Measurements from ENCODE around the gene TEDC2.
"Not testable (repeated sequence)": the region's sequence is repeated elsewhere in the genome, so short reads cannot be mapped to it uniquely, and the experiment has no call there.

The TEDC2 gene

DNA sequence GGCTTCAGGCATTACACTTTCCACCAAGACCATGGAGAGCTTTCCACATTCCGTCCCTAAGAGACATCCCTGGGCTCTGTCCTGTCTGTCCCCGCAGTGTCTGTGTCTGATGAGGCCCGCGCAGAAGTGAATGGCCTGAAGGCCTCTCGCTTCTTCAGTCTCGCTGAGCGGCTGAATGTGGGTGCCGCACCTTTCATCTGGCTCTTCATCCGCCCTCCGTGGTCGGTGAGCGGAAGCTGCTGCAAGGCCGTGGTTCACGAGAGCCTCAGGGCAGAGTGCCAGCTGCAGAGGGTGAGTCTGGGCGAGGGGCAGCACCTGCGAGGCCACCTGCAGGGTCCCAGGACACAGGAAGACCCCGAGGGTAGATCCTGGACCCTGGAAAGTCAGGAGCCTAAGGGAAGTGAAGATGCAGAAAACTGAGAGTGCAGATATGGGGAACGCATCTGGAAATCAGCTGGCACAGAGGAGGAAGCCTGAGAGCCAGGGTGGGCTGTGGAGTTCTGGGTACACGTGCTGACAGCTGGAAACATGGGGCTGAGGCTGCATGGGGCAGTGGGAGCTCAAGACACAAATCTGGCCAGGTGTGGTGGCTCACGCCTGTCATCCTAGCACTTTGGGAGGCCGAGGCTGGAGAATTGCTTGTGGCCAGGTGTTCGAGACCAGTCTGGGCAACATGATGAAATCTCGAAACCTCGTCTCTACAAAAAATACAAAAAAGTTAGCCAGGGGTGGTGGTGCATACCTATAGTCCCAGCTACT, 22.7 kb upstream of the TEDC2 start:
- DNase-seq (ENCODE audit: low read depth in 3 of 3, low spot score in 1 of 3) = no peak

DNA sequence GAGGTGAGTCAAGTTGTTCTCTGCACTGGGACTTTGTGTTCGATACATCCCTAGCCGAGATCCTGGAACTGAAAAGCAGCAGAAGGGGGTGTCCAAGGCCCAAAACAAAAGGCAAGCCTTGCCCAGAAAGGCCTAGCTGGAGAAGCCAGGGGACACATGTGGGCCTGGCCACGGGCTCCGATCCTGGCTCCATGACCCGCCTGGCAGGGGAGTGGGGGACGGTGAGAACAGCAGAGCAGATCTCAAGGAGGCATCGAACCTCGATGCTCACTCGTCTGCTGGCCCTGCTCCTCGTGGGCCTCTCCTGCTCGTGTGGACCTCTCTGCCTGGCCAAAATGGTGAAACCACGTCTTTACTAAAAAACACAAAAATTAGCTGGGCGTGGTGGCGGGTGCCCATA, 21.8 kb upstream of the TEDC2 start:
- DNase-seq (ENCODE audit: low read depth in 3 of 3, low spot score in 1 of 3) = no peak

DNA sequence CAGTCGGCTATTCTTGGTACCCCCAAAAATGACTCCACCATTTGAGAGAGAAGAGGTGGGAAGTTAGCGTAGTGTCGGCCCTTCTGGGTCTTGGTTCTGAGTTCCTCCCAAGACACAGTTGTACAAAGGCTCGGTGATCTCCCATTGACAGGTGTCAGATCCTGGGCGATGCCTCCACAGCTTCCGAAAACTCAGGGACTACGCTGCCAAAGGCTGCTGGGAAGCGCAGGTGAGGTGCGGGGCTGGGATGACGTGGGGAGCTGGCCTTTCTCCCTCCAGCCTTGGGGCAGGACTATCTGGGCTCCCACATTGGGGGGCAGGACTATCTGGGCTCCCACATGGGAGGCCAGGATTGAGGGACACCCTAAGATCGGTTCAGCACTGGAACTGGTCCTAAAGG, 20.3 kb upstream of the TEDC2 start:
- no peak for DNase-seq (ENCODE audit: low read depth in 3 of 3, low spot score in 1 of 3)

- not testable (repeated sequence) for DNase-seq (ENCODE audit: low read depth in 3 of 3, low spot score in 1 of 3)
Observed at GRCh38 chr16:2441143-2441804, 18.6 kb upstream of the TEDC2 start.

DNA sequence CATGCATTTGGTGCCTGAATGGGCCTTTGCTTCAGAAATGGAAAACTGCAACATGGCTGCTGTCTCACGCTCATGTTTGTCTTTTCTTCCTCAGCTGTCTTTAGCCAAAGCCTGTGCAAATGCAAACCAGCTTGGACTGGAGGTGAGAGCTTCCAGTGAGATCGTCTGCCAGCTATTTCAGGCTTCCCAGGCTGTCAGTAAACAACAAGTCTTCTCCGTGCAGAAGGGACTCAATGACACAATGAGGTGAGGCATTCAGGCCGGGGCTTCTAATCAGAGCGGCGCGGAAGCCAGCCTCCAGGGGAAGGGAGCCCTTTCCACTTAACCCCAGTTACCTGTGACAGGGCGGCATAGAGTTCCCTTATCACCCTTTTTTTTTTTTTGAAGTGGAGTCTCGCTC, 16.4 kb upstream of the TEDC2 start:
- DNase-seq (ENCODE audit: low read depth in 3 of 3, low spot score in 1 of 3) = no peak

GRCh38 chr16:2447920-2448583, 11.9 kb upstream of the TEDC2 start:
- no peak for DNase-seq (ENCODE audit: low read depth in 3 of 3, low spot score in 1 of 3)

DNA sequence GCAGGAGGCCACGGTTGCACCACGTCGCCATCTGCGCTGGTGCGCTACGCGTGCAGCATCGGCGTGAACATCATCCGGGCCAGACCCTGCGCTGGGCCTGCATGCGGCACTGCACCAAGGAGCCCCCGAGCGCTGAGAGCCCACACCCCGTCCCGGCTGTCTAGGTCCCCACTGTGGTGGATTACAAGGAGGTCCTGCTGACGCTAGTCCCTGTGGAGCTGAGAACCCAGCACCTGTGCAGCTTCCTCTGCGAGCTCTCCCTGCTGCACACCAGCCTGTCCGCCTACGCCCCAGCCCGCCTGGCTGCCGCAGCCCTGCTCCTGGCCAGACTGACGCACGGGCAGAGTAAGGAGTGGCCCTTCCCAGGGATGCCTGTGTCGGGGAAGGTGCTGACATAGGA, 10.8 kb upstream of the TEDC2 start:
- no peak for DNase-seq (ENCODE audit: low read depth in 3 of 3, low spot score in 1 of 3)

GRCh38 chr16:2450535-2450934, 9.4 kb upstream of the TEDC2 start:
- DNase-seq (ENCODE audit: low read depth in 3 of 3, low spot score in 1 of 3) = no peak

GRCh38 chr16:2450975-2451381, 8.9 kb upstream of the TEDC2 start:
- DNase-seq (ENCODE audit: low read depth in 3 of 3, low spot score in 1 of 3) = no peak

DNA sequence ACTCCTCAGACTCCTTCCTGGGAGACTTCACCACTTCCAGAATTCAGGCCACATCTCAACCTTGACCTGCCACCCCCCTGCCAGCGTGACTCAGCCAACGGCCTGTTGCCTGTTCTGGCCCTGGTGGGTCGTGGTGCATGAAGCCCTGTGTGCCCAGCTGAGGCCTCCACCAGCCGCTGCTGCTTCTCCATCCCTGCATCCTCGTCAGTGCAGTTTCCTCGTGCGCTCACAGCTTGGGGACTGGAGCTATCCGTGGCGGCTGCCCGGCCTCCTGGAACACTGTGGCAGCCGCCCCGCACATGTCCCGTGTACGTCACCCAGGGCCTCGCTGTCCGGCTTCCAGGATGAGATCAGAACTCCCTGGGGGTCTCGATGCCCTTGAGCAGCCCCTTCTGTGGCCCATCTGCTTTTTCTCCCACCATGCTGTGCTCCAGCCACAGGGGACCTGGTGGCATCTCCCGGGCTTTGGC, 8.0 kb upstream of the TEDC2 start:
- DNase-seq (ENCODE audit: low read depth in 3 of 3, low spot score in 1 of 3) = no peak

GRCh38 chr16:2452650-2453049, 7.3 kb upstream of the TEDC2 start:
- DNase-seq (ENCODE audit: low read depth in 3 of 3, low spot score in 1 of 3) = no peak

DNA sequence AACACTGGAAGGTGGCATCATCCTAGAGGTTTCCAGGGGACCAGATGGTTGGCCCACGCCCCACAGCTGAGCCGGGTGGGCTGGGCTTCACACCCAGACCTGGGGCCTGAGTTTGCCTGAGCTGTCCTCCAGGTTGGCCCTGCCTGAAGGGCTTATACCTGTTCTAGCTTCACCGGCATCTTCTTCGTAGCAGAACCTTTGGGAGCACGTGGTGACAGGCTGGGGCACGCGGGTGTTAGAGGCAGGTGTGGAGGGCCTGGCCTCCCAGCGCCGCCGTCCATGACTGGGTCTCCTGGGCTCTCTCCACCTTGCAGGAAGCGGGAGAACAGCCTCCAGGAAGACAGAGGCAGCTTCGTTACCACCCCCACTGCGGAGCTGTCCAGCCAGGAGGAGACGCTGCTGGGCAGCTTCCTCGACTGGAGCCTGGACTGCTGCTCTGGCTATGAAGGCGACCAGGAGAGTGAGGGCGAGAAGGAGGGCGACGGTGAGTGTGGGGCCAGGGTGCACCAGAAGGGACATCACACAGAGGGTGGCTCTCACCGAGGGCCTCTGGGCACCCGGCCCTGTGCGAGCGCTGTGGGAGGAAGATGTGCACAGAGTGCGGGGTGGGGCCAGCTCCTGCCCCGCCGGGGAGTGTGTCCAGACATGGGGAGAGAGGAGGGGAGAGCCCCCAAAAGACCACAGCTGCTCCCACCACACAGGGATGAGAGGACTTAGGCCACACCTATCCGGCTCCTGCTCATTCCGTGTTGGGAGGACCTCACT, 4.6 kb upstream of the TEDC2 start:
- no peak for DNase-seq (ENCODE audit: low read depth in 3 of 3, low spot score in 1 of 3)

- no peak for DNase-seq (ENCODE audit: low read depth in 3 of 3, low spot score in 1 of 3)
Observed at GRCh38 chr16:2456551-2457153, 3.3 kb upstream of the TEDC2 start.

DNA sequence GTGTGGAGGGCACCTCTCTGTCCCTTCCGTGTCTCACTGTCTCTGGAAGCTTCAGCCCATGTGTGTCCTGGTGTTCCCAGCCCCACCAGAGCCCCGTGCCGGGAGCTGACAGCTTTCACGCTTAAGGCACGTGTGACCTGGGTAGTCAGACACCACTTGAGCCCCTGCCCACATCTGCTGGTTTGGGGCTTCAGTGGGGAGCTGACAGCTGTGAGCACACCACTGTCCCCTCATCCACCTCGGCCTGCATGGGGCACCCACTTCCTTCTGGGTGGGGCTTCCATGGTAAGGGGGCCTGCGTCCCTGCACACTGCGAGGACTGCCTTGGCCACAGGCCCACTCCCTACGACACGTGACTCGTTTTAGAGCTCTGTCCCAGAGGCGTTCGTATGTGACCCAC, 2.6 kb upstream of the TEDC2 start:
- DNase-seq (ENCODE audit: low read depth in 3 of 3, low spot score in 1 of 3) = no peak

- DNase-seq (ENCODE audit: low read depth in 3 of 3, low spot score in 1 of 3) = no peak
Observed at GRCh38 chr16:2457946-2458345, 2.0 kb upstream of the TEDC2 start.

DNA sequence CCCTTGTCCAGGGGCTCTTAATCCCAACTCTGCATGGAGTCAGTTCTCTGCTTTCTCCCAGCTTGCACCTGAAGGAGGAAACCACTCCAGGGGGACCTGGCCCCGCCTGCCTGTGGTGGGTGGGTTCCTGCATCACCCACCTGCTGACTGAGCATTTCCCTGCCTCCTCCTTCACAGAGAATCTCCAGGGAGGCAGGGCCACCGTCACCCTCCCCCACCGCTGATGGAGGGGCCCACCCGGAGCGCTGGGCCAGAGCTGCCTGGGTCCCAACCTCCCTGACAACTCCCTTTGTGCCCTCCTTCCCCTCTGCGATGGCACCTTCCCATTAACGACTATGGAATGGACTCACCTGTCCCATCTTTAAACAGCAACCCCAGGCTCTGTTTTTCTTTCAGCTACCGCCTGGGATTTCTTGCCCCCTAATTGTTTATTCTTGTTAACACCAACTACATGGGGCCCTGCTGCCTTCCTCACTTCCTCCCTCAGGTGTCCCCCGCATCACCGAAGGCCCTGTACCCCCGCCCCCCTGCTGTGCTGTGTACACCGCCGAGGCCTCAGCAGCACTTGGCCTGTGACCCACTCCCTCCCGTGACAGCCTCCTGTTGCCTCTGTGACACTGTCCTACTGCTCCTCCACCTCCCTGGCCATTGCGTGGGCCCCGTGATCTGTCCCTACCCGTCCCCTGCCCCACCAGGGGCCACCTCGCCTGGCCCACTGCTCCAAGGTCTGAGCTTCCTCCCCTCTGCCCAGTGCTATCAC, 842 bp upstream of the TEDC2 start:
- DNase-seq (ENCODE audit: low read depth in 3 of 3, low spot score in 1 of 3) = no peak

DNA sequence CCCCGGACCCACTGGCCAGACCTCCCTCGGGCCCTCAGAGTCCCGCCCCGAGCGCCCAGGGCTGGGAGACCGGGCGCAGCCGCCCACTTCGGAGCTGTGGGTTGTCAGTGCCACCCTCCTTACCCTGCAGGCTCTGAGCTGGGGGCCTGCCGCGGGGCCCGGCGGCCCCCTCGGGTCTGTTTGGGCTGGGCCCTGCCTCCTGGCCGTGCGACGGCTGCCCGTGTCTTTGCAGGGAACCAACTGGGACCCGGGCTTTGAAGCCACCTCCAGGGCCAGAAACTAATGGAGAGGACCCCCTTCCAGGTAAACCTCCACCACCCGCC, 443 bp downstream of the TEDC2 start:
- DNase-seq (ENCODE audit: low read depth in 3 of 3, low spot score in 1 of 3) = no peak

- no peak for DNase-seq (ENCODE audit: low read depth in 3 of 3, low spot score in 1 of 3)
Observed at GRCh38 chr16:2460916-2461315, 1.0 kb downstream of the TEDC2 start.

DNA sequence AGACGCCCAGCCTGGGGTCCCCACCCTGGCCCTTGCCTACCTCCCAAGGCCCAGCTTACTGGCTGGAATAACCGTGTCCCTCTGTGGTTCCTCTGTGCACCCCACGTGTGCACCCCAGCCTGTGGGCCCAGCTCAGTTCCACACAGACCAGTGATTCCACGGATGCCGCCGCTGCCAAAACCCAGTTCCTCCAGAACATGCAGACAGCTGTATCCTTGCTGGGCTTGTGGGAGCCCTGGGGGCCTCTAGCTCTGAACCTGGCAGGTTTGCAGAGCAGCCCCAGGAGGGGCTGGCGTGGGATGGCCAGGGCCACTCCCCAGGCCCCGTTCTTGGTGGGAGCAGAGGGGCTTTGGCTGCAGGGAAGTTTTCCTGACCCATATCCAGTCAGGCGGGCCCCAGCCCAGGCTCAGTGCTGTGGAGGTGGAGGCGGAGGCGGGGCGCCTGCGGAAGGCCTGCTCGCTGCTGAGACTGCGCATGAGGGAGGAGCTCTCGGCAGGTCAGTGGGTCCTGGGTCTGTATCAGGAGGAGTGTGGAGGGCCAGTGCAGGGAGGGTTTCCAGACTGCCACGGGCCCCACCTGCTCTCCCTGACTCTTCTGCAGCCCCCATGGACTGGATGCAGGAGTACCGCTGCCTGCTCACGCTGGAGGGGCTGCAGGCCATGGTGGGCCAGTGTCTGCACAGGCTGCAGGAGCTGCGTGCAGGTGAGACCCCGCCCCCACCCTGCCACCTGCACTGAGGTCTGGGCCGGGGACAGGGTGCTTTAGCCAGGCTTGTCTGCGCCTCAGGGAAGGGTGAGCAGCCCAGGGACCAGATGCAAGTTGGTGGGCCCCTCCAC, 2.3 kb downstream of the TEDC2 start:
- DNase-seq (ENCODE audit: low read depth in 3 of 3, low spot score in 1 of 3) = no peak

DNA sequence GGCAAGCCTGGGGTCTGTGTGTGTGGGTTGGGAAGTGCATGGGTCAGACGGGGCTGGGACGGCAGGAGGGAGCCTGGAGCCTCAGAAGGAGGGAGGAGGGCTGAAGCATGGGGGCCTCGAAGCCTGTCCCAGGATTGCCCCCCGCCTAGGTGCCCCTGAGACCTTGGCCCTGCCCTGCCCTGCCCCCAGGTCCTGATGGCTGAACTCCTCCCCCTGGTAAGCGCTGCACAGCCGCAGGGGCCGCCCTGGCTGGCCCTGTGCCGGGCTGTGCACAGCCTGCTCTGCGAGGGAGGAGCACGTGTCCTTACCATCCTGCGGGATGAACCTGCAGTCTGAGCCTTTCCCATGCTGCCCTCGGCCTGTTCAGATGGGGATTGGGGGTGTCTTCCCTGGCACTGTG, 4.4 kb downstream of the TEDC2 start:
- no peak for DNase-seq (ENCODE audit: low read depth in 3 of 3, low spot score in 1 of 3)
